GM12873 (cell line): ENCODE measurements around the gene SPATS2L.

Experiments
- TF ChIP-seq, protein P1 (sequence below): IDR thresholded peaks from 2 replicates; pipeline ENCODE4 v1.5.1; 2012; ENCODE audit warnings: low read depth, mild to moderate bottlenecking, moderate library complexity, low read length, control low read depth; ENCODE audit not compliant: insufficient read depth; ENCODE audit errors: missing control alignments

Gene SPATS2L

DNA sequence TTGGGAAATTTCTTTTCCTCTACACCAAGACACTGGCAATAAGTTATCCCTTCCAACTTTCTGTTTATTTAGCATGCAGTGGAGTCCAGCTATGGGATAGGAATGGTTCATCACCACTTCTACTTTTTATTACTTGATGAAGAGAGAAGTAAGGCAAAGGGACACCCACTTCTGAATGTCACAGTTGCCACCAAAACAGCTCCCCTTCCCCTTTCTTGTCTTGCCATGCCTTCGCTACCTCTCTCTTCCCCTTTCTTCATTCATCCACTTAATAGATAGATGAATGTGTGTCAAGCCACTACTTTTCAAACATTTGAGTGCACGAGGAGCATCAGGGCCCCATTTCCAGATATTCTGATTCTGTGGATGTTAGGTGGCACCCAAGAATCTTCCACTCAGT lies 143.8 kb downstream of the SPATS2L start:
- TF ChIP-seq, protein P1, sequence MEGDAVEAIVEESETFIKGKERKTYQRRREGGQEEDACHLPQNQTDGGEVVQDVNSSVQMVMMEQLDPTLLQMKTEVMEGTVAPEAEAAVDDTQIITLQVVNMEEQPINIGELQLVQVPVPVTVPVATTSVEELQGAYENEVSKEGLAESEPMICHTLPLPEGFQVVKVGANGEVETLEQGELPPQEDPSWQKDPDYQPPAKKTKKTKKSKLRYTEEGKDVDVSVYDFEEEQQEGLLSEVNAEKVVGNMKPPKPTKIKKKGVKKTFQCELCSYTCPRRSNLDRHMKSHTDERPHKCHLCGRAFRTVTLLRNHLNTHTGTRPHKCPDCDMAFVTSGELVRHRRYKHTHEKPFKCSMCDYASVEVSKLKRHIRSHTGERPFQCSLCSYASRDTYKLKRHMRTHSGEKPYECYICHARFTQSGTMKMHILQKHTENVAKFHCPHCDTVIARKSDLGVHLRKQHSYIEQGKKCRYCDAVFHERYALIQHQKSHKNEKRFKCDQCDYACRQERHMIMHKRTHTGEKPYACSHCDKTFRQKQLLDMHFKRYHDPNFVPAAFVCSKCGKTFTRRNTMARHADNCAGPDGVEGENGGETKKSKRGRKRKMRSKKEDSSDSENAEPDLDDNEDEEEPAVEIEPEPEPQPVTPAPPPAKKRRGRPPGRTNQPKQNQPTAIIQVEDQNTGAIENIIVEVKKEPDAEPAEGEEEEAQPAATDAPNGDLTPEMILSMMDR = no peak

DNA sequence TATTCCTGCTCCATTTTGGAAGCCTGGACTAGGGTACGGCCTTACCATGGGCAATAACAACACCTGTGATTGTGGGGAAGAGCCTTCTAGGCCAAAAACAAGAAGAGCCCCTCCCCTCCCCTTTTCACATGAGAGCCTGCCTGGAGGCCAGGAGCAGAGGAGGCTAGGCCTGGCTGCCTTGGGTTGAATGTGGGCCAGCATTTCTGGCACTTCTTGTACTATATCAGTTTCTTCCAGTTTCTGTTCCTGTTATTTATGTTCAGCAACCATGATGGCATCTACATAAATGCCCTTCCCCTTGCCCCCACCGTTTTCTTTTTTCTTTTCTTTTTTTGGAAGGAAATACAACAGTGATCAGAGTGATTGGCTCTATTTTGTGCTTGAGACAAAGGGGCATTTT lies 145.0 kb downstream of the SPATS2L start:
- TF ChIP-seq, protein P1 = no peak

DNA sequence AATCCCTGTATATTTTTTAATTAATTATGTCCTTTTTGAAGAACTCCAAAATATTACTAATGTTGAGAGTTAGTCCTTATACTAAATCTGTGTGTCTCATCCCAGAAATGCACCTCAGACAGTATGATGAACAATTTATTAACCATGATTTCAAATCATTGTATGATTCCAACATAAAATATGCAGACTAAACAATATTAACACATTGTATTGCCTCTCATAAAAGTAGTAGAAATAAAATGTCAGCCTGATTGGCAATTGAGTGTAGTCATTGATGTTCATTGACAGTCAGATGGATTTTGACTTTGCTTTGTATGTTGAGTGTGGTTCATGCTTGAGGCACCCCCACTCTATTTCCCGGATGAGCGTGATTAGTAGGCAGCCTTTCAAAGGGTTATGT lies 145.9 kb downstream of the SPATS2L start:
- TF ChIP-seq, protein P1 = no peak

DNA sequence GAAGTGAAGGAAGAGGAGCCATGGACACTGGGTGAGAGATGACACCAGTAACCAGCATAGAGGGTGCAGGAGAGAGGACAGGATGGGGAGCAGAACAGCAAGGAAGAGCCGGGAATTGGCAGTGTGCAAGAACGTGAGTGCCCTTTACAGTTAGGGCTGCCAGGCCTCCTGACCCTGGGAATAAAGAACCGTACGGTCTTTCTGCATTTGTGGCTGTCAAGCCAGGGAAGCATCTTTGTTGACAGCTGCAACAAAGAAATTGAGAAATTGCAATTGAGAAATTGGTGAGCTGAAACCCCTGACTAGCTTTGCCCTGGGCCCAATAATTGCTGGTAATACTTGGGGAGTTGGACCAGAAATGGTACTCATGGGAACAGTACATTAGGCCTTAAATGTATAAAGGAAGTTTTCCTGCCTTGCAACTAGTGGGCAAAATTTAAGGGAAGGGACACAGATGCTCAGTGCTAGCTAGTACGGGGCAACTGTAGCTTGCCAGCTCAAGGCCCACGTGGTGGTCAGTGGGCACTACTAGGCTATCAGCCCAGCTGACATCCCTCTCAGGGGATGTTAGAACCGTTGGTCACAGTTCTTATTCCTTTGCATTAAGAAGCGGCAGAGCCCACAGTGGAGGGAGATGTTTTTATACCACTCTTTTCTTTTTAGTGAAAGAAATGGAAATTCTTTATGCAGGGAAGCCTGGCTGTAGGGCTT lies 146.8 kb downstream of the SPATS2L start:
- TF ChIP-seq, protein P1 = no peak

DNA sequence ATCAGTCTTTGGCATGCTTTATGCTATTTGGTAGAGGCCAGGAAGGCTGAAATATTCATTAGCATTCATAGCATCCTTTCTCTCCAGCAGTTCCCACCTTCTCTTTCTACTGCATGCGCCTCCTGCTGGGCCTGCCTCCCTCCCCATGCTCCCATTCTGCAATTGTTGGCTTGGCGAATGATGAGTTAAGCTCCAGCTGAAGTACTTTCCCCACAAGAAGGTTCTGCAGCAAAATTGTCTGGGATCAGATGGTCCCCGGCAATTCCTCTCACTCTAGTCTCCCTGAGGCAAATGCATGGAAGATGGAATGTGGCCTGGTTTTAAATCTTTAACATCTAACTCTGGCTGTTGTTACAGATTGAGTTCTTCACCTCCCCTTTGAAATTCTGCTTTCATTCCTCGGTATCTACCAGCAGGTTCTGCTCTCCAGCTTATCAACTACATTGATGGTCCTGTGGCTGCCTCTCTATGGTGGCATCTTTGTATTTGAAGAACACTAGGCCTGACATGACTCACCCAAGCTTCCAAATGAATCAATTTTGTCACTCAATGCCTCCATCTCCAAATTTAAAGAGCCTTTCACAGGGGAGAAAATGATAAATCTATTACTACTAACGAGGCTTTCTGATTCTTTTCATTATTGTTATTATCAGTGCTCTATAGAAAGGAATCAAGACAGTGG lies 147.5 kb downstream of the SPATS2L start:
- TF ChIP-seq, protein P1 = no peak

DNA sequence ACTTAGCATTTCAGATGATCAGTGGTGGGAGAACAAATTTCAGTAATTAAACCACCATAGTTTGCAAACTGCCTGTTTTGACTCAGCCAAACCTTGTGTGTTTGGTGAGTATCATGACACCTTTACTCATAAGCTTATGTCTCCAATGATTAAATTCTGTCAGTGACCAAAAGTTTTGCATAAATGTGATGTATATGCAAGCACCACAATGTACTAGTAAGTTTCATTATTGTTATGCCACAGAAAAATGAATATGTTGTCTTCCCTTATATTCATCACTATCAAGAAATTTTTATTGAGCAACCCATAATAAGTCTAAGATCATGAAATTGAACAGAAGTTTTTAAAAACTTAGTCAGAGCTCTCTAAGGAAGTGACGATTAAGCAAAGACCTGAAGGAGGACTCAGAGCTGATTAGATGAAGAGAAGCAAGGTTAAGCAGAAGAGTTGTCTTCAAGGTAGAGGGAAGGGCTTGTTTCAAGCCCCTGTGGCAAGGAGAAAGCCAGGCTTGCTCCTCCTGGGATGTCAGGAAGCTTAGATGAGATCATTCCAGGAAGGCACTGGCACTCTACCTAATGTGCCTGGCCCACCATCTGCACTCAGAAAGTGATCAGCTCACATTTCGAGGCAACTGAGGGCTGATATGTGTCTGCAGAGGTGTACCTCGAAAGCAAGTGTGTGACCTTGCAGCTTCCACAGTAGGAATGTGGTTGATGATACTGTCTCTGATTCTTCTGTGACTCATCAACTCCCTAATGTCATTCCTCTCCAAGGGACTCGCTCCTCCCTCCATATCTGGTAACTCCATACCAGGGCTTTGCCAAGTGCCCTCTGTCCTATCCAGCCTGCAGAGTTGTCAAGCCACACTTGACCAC lies 148.7 kb downstream of the SPATS2L start:
- TF ChIP-seq, protein P1 = no peak

DNA sequence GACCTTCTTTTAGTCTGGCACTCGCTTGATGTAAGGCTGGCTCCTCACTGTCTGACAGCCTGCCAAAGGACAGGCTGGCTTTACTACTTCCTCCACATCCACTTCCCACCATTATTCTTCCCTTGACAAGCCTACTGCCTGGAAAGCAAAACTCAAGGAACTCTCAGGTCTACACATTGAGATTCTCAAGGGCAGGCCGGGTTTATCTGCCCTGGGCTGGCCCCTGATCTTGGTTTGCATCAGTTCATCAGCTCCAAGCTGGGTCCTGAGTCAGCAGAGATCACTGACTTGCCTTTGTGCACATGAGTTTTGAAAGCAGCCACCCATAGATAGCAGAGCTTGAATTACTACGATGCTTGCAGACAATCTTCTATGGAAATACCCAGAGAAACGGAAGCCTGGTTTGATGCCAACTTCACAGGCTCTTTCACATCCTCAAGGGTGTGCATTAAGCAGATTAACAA lies 149.5 kb downstream of the SPATS2L start:
- TF ChIP-seq, protein P1 = no peak
